ENCODE results near the gene PCCB.

Gene PCCB

DNA sequence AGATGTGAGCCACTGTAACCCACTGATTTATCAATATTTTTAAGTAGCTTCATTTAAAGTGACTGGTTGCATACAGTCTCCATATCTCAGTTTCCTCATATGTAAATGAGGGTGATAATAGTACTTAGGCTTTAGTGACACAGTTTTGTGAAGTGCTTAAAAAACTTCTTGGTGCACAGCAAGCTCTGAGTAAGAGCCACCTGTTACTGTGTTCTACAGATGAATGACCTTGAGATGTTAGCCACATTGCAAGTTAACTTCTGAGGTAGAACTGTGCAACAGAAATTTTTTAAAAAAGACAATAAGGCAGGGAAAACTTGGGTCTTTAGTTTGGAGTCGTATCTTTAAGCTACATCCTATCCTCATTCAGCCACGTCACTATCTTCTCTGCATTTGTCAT lies 43.1 kb downstream of the PCCB start:
- TF ChIP-seq, protein P1, sequence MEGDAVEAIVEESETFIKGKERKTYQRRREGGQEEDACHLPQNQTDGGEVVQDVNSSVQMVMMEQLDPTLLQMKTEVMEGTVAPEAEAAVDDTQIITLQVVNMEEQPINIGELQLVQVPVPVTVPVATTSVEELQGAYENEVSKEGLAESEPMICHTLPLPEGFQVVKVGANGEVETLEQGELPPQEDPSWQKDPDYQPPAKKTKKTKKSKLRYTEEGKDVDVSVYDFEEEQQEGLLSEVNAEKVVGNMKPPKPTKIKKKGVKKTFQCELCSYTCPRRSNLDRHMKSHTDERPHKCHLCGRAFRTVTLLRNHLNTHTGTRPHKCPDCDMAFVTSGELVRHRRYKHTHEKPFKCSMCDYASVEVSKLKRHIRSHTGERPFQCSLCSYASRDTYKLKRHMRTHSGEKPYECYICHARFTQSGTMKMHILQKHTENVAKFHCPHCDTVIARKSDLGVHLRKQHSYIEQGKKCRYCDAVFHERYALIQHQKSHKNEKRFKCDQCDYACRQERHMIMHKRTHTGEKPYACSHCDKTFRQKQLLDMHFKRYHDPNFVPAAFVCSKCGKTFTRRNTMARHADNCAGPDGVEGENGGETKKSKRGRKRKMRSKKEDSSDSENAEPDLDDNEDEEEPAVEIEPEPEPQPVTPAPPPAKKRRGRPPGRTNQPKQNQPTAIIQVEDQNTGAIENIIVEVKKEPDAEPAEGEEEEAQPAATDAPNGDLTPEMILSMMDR (IDR thresholded peaks at IDR 0.05): no peak
- no peak for TF ChIP-seq ZFX (IDR thresholded peaks at IDR 0.05; ENCODE audit: borderline replicate concordance)
- no peak overlapping the region for H3K27ac ChIP-seq

DNA sequence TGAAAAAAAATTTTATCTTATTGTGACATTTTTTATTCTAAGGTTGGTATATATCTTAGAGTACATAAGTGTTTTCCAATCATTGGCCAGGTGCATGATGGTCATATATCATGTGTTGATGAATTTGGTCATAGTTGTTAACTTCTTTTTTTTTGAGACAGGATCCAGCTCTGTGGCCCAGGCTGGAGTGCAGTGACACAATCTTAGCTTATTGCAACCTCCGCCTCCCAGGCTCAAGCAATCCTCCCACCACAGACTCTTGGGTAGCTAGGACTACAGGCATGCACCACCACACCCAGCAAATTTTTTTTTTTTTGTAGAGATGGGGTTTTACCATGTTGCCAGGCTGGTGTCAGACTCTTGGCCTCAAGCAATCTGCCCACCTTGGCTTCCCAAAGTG lies 44.0 kb downstream of the PCCB start:
- TF ChIP-seq ZFX (IDR thresholded peaks at IDR 0.05; ENCODE audit: borderline replicate concordance): no peak
- TF ChIP-seq, protein P1 (IDR thresholded peaks at IDR 0.05): no peak
- no peak overlapping the region for H3K27ac ChIP-seq

GRCh38 chr3:136296960-136297359 lies 46.8 kb downstream of the PCCB start:
- TF ChIP-seq, protein P1 (IDR thresholded peaks at IDR 0.05): no peak
- TF ChIP-seq ZFX (IDR thresholded peaks at IDR 0.05; ENCODE audit: borderline replicate concordance): no peak
- no peak overlapping the region for H3K27ac ChIP-seq

GRCh38 chr3:136297826-136298225 lies 47.7 kb downstream of the PCCB start:
- no peak overlapping the region for H3K27ac ChIP-seq
- TF ChIP-seq, protein P1 (IDR thresholded peaks at IDR 0.05): no peak
- no peak for TF ChIP-seq ZFX (IDR thresholded peaks at IDR 0.05; ENCODE audit: borderline replicate concordance)

DNA sequence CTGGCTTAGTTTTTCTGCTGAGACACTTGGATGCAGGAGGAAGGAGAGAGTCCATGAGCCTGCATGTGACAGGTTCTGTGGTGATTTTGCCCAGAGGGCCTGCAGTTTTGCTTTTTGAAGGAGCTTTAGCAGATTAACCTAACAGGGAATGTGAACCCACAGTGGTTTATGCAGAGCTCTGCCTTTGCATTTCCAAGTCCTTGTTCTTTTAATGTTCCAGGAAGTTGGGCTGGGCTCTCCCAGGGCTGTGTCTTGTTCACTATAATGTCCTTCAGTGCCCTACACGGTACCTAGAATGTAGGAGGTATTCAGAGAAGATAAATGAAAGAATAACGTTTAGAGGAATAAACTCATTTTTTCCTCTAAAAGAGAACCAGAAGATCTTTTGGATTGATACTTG lies 50.3 kb downstream of the PCCB start:
- H3K27ac ChIP-seq: no peak overlapping the region
- TF ChIP-seq, protein P1 (IDR thresholded peaks at IDR 0.05): no peak
- no peak for TF ChIP-seq ZFX (IDR thresholded peaks at IDR 0.05; ENCODE audit: borderline replicate concordance)

GRCh38 chr3:136305879-136306278 lies 55.7 kb downstream of the PCCB start:
- H3K27ac ChIP-seq: no peak overlapping the region
- TF ChIP-seq ZFX (IDR thresholded peaks at IDR 0.05; ENCODE audit: borderline replicate concordance): no peak
- TF ChIP-seq, protein P1 (IDR thresholded peaks at IDR 0.05): peak; percentile 50

- H3K27ac ChIP-seq: no peak overlapping the region
- TF ChIP-seq, protein P1 (IDR thresholded peaks at IDR 0.05): no peak
- TF ChIP-seq ZFX (IDR thresholded peaks at IDR 0.05; ENCODE audit: borderline replicate concordance): no peak
Observed at GRCh38 chr3:136311261-136311660, 61.1 kb downstream of the PCCB start.

Measured in 22Rv1 (cell line).